Measurements from ENCODE around the gene GPRIN3.

GPRIN3 gene

DNA sequence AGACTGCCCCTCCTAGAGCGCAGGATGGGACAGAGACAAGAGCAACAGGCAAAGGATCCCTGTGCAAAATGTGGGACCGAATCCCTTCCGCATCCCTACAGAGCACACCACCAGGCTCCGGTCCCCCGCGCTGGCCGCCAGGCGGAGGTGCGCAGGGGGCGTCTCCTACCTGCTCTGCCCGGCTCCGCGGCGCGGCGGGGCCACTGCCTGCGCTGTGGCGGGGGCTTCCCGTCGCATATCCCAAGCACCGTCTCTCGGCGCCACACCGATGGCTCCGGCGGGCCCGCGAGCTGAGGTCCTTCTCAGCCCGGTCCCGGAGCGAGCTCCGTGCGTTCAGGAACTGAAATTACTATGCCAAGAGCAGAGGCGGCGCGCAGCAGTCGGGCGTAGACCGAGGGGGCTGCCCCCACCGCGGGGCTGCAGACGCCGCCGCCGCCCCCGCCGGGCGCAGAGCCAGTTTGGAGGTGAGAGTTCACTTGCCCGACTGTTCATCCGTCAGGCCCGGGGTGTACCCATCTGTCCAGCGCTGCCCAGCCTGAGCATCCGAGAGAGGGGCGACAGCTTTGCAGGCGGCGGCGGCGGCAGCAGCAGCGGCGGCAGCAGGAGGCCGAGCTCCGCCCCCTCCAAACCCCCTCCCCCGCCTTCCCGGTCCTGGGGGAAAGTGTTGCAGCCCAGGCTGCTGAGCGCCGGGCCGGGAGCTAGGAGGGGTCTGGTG, at the start of gene GPRIN3:
GPRIN3 (minus strand) TSS at position 355 of the 715 bp plus-strand sequence. CDS start 57,690 bp downstream, outside the sequence.
- DNase-seq, result peak; percentile 72

GRCh38 chr4:89357340-89357739, 49.7 kb upstream of the GPRIN3 start:
- DNase-seq, result no peak

DNA sequence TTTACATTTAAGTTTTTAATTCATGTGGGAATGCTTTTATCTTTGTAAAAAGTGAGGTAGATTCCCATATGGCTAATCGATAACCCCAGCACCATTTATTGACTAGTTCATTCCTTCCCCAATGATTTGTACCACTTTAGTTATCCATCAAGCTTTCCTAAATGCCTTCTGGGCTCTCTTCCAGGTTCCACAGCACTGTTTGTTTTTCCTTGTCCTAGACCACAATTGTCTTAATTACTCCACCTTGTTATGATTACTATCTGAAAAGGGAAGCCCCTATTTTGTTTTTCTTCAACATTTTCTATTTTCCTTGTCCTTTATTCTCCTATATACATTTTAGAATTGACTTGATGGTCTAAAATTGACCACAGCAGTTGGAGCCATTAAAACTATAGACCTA, 48.5 kb upstream of the GPRIN3 start:
- no peak for DNase-seq

GRCh38 chr4:89353514-89353913, 45.9 kb upstream of the GPRIN3 start:
- no peak for DNase-seq

DNA sequence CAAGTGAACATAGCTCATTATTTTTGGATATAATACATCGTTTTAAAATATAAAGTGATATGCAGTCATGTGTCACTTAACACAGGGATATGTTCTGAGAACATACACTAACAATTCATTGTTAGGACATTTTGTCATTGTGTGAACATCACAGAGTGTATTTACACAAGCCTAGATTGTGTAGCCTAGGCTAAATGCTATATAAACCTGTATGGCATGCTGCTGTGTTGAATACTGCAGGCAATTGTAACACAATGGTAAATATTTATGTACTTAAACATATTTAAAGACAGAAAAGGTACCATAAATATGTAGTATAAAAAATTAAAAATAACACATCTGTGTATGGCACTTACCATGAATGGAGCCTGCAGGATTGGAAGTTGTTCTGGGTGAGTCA, 44.9 kb upstream of the GPRIN3 start:
- DNase-seq, result no peak

DNA sequence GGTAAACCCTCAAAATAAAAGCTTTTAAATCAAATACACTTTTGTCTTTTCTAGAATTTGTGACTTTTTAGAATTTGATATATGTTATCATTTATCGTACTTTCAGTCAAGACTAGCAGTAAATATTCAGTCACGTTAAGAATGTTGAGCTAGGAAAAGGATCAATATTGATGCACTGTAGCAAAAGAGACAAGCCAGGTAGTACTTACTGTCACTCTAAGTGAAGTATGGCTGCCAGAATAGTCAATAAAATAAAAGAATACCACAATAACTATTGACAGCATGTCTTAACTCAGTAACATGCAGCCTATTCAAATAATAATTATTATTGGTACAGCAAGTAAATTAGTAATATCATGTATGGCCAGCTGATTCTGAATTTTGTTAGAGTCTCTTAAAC, 43.6 kb upstream of the GPRIN3 start:
- no peak for DNase-seq

DNA sequence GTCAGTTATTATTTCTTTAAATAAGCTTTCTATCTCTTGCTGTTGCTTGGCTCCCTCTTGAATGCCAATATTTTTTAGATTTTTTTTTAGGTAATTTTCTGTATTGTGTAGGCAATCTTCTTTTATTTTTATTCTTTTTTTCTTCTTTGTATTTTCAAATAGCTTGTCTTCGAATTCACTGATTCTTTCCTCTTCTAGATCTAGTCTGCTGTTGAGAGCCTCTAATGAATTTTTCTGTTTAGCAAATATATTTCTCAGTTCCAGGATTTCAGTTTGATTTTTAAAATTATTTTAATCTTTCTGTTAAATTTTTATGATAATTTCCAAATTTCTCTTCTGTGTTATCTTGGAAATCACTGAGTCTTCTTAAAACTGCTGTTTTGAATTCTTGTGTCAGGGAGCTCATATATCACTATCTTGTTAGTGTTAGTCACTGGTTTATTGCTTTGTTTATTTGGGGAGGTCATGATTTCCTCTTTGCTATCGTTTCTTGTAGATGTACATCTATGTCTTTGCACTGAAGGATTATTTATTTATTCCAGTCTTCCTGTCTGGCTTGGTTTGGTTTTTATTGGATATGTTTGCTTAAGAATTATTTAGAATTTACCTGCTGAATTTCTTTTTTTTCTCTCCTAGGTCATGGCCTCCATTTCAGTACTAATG, 39.9 kb upstream of the GPRIN3 start:
- no peak for DNase-seq

GRCh38 chr4:89344571-89344970, 37.0 kb upstream of the GPRIN3 start:
- no peak for DNase-seq

GRCh38 chr4:89338206-89338605, 30.6 kb upstream of the GPRIN3 start:
- no peak for DNase-seq

DNA sequence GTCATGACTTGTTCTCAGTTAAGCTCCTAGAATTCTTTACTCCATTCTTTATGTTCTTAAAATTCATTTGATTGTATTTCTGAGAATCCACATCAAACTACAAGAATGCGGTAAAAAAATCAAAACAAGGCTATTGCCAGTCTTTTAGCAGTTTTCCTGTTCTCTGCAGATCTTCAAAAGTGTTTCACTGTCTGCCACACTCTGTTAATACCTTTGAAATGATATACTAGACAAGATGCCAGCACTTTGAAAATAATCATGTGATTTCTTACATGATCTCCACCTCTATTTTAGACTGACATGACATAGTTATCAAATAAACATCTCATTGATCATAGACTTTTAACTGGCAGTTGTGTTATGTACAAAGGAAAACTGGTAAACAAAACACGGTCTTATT, 30.1 kb upstream of the GPRIN3 start:
- no peak for DNase-seq

DNA sequence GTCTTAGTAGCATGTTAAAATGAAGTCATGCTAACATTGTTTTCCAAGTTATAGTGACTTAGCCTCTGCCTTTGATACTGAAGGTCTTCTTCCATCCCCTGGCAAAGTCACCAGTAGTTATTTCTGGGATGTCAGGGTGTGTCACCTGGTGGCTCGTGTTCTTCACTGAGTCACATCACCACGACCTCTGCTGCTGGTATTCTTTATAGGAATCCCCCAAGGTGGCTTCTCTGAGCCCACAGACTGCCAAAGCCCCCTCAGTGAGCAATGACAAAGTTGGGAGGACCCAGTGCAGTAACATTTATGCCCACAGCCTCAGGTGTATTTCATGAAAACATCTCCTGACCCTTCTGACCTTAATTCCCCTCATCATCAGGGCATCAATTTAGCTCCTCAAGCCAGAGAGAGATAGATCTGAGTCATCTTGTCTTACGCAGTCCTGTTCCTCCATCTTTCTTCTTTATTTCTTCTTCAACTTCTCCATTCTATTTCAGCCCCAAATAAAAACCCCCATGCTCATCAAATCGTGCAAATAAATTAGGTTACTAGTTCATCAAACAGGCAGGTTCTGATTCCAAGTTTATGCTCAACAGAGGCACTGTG, 29.3 kb upstream of the GPRIN3 start:
- DNase-seq, result no peak

DNA sequence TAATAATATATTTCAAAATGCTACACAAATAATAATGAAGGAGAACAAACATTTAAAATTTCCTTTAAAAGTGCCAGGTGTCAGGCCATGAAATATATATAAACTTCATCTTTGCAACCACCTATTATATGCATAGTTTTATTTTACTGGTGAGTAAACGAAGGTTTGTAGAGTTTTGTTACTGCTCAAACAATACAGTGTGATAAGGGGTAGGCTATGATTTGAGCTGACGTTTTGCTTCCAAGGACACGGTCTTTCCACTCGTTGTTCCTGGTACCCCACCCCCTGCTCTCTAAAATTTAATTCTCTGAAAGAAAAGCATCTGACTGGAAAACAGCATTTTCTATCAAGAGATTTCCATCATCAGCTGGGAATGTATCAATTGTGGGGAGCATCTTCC, 27.2 kb upstream of the GPRIN3 start:
- no peak for DNase-seq

- DNase-seq, result peak; percentile 56
These were observed 26.7 kb upstream of the GPRIN3 start for GRCh38 chr4:89334311-89334710.

DNA sequence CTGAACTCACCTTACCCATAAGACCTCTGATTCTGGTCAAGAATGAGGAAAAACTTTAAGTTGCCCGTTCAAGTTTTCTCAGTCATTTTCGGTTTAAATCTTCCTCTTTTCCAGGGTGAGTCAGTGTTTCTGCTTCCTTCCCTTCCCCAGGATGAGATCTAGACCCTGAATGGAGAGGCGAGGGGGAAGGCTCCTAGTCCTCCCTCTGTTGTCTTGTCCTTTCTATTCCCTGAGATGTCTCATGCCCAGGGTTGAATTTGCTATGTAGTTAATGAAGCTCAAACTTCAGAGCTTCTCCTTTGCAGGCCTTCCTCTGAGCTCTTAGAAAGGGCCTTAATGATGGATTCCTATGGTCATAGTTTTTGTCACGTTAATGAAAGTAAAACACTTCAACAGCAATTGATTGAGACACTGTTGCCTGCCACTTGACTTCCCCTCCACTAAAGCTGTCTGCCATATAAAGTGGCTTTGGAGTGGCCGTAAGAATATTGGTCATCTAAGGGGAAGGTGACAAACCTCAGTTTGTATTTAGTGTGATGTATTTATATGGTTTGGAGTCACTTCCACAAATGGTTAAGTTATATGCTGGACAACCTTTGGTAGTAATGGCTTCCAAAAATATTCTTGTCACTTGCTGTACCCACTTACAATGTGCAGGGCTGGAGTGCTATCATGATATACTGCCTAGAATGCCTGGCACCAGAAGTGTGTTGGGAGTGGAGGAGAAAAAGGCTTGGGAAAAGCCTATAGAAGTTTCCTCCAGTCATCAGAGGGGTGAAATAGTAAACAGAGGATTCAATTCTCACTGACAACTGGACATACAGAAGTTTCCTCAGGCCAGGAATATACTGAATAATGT, 24.3 kb upstream of the GPRIN3 start:
- peak; percentile 67 for DNase-seq

DNA sequence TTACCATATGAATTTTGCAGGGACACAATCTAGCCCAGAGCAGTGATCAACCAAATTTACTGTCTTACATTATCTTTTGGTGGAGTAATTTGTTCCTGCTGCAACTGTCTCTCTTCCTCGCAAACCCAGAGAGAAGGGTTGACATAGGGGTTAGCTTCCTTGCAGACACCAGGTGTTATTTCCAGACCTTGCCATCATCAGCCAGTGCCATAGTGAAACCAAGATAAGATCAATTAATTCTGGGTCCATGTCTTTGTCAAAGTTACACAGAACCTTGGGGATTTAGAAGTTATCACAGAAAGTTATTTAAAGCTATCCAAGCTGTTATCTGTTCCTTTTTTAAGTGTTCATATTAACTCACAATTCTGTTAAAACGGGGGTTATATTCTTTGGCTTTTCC, 23.6 kb upstream of the GPRIN3 start:
- DNase-seq, result no peak

- no peak for DNase-seq
These were observed 21.7 kb upstream of the GPRIN3 start for GRCh38 chr4:89329280-89329679.

DNA sequence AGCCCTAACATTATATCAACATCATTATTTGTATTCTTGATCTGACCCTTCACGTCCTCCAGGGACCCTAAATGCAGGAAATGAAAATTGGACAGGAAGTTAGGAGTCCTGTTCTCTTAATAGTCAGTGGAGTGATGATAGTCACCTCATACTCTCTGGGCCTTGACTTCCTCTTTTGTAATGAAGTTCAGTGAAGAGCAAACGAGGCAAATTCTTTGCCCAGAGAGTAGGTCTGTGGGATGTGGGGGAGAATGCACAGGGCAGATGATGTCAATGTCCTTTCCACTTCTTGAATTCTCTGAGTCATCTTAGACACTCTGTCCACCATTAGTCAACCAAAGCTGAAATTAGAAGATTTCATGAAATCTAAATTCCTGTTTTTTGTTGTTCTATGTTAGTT, 17.1 kb upstream of the GPRIN3 start:
- DNase-seq, result peak; percentile 97

DNA sequence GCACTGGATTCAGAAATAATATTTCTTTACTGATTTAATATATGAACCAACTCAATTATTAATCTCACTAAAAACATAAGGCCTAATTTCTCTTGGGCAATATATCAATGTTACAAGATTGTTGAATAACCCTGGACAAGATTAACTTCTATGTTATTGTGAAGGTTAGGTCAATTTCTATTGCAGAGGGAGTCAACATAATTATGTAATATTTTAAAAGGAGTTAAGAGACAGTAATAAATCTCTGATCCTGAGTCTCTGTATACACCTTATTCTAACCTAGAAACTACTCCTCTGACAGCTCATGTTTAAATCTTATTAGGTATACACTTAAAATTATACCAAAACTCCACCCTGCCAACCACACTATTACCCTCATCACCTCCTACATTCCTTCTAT, 15.1 kb upstream of the GPRIN3 start:
- DNase-seq, result no peak

DNA sequence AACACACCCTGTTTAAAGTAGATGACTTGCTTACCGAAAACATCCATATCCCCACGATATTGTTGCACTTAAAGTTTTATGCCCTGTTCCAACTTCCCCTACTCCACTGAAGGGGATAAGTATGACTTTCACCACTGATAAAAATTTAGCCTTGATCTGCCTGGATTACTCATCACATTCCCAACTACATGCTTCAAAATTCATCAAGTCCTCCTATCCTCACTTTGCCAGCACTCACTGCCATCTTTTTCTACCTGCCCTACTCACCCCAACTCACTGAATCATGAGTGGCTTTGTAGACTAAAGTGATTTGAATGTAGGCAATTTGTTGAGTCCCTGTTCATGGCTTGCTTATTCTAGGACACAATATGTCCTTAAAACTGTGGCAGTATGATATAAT, 12.2 kb upstream of the GPRIN3 start:
- no peak for DNase-seq

DNA sequence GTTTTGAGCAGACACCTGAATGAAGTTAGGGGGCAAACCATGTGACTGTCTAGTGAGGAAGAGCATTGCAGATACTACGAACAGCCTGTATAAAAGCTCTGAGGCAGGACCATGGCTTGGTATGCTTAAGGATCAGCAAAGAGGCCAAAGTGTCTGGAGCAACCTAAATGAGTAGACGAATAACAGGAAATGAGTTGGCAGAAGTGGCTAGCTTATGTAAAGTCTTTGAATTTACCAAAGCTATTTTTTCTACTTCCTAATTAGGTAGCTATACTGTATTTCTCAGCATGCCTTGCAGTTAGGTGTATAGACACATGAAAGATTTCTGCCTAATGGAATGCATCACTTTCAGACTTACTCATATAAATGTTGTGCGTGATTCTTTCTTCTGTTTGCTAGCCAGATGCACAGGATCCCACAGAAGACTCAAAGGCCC, 9.3 kb upstream of the GPRIN3 start:
- peak; percentile 70 for DNase-seq

- peak; percentile 56 for DNase-seq
These were observed 8.6 kb upstream of the GPRIN3 start for GRCh38 chr4:89316211-89316610.

GRCh38 chr4:89314291-89314690, 6.7 kb upstream of the GPRIN3 start:
- DNase-seq, result no peak

- no peak for DNase-seq
These were observed 4.5 kb upstream of the GPRIN3 start for GRCh38 chr4:89312066-89312465.

Measured in suppressor macrophage treated with lipopolysaccharide for 4 hours (primary cell).